Measurements from ENCODE around the gene COMMD1. TPM values are rescaled to one million over a fixed set of nuclear protein-coding genes. Genes with fewer than 3 reads are reported as not detected.

Gene COMMD1
- total and polyA plus RNA-seq, 2 experiments from 2014 or later = 54.9 to 83.7 TPM

DNA sequence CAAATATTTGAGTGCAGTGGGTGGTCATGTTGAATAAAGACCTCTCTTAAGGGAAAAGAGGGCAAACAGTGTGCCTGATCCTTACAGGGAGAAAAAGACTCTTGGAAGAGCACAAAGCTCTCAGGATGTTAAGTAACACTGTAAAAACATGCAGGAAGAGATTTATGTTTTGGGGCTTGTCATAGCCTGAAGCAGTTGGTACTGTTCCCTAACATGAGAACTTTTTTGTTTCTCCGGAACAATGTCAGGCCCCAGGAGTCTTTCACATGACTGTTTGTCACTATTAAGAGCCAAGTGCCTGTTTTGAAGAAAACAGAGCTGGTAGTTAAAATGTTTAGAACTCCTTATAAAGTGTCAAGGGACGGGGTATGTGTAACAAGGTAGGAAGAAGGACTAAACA lies 206.7 kb downstream of the COMMD1 start:
- no peak overlapping the region for H3K27ac ChIP-seq (ENCODE audit: low read depth)
- no peaks in the 10 kb centered on the region for H3K79me2 ChIP-seq (replicated peaks; ENCODE audit: insufficient read depth)
- no peak for TF ChIP-seq JUNB (IDR thresholded peaks at IDR 0.05; ENCODE audit: unreplicated experiment)
- Mint-ChIP-seq H3K9me3 (no peaks in the 10 kb centered on the region), H3K4me3 (no peak overlapping the region), H3K27ac (no peak overlapping the region; the same call in 1 of the 2 replicates), H3K27me3 (ENCODE audit: insufficient read depth, low read depth, poor library complexity) (no peaks in the 10 kb centered on the region), H3K4me1 (peaks cover 35% of the 10 kb centered on the region), H3K36me3 (ENCODE audit: low read depth) (no peaks in the 10 kb centered on the region)
- DNase-seq (ENCODE audit: low spot score) (peak; percentile 26), ATAC-seq (peak; percentile 52)
- H3K4me3 ChIP-seq = no peak overlapping the region
- no peaks in the 10 kb centered on the region for H3K36me3 ChIP-seq (ENCODE audit: insufficient read depth)
- H3F3A ChIP-seq (replicated peaks; ENCODE audit: low read depth) = no peaks in the 10 kb centered on the region
- H4K20me1 ChIP-seq (replicated peaks; ENCODE audit: insufficient read depth) = no peaks in the 10 kb centered on the region
- no peaks in the 10 kb centered on the region for H3K9me2 ChIP-seq (ENCODE audit: insufficient read depth)
- H3K27me3 ChIP-seq (ENCODE audit: insufficient read depth) = no peaks in the 10 kb centered on the region
- H3K4me1 ChIP-seq (ENCODE audit: insufficient read depth) = peaks cover 45% of the 10 kb centered on the region
- H3K4me2 ChIP-seq = peak overlapping the region; percentile 36; the same call in 1 of the 2 replicates
- no peak overlapping the region for H2AFZ ChIP-seq

- no peak overlapping the region for H3K4me2 ChIP-seq
- DNase-seq (ENCODE audit: low spot score) (peak; percentile 27), ATAC-seq (peak; percentile 43)
- H3K4me1 ChIP-seq (ENCODE audit: insufficient read depth) = peaks cover 48% of the 10 kb centered on the region
- H3K4me3 ChIP-seq = no peak overlapping the region
- Mint-ChIP-seq H3K27me3 (ENCODE audit: insufficient read depth, low read depth, poor library complexity) (no peaks in the 10 kb centered on the region), H3K4me1 (peaks cover 43% of the 10 kb centered on the region), H3K4me3 (no peak overlapping the region), H3K36me3 (ENCODE audit: low read depth) (peaks cover 3% of the 10 kb centered on the region; the same call in 1 of the 3 replicates), H3K27ac (0 out of 2 replicates have a peak overlapping the region, but pooled peaks have one; percentile 4), H3K9me3 (no peaks in the 10 kb centered on the region)
- H3K27me3 ChIP-seq (ENCODE audit: insufficient read depth) = no peaks in the 10 kb centered on the region
- H3K79me2 ChIP-seq (replicated peaks; ENCODE audit: insufficient read depth) = no peaks in the 10 kb centered on the region
- TF ChIP-seq ZNF114 (CRISPR knock-in tag; IDR thresholded peaks at IDR 0.05) (no peak), NANOG (IDR thresholded peaks at IDR 0.05; ENCODE audit: borderline replicate concordance) (no peak), EZH2phosphoT487 (IDR thresholded peaks at IDR 0.05; ENCODE audit: unreplicated experiment) (no peak), CREB1 (CRISPR knock-in tag; IDR thresholded peaks at IDR 0.05; ENCODE audit: low read depth) (no peak), EZH2 (IDR thresholded peaks at IDR 0.05; ENCODE audit: low read depth, unreplicated experiment) (no peak), POLR2AphosphoS5 (IDR thresholded peaks at IDR 0.05; ENCODE audit: low read depth) (no peak)
- TF ChIP-seq, protein P1, sequence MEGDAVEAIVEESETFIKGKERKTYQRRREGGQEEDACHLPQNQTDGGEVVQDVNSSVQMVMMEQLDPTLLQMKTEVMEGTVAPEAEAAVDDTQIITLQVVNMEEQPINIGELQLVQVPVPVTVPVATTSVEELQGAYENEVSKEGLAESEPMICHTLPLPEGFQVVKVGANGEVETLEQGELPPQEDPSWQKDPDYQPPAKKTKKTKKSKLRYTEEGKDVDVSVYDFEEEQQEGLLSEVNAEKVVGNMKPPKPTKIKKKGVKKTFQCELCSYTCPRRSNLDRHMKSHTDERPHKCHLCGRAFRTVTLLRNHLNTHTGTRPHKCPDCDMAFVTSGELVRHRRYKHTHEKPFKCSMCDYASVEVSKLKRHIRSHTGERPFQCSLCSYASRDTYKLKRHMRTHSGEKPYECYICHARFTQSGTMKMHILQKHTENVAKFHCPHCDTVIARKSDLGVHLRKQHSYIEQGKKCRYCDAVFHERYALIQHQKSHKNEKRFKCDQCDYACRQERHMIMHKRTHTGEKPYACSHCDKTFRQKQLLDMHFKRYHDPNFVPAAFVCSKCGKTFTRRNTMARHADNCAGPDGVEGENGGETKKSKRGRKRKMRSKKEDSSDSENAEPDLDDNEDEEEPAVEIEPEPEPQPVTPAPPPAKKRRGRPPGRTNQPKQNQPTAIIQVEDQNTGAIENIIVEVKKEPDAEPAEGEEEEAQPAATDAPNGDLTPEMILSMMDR (conservative IDR thresholded peaks at IDR 0.05; ENCODE audit: low read depth in 2 of 2) = no peak
- TF ChIP-seq, protein P2, sequence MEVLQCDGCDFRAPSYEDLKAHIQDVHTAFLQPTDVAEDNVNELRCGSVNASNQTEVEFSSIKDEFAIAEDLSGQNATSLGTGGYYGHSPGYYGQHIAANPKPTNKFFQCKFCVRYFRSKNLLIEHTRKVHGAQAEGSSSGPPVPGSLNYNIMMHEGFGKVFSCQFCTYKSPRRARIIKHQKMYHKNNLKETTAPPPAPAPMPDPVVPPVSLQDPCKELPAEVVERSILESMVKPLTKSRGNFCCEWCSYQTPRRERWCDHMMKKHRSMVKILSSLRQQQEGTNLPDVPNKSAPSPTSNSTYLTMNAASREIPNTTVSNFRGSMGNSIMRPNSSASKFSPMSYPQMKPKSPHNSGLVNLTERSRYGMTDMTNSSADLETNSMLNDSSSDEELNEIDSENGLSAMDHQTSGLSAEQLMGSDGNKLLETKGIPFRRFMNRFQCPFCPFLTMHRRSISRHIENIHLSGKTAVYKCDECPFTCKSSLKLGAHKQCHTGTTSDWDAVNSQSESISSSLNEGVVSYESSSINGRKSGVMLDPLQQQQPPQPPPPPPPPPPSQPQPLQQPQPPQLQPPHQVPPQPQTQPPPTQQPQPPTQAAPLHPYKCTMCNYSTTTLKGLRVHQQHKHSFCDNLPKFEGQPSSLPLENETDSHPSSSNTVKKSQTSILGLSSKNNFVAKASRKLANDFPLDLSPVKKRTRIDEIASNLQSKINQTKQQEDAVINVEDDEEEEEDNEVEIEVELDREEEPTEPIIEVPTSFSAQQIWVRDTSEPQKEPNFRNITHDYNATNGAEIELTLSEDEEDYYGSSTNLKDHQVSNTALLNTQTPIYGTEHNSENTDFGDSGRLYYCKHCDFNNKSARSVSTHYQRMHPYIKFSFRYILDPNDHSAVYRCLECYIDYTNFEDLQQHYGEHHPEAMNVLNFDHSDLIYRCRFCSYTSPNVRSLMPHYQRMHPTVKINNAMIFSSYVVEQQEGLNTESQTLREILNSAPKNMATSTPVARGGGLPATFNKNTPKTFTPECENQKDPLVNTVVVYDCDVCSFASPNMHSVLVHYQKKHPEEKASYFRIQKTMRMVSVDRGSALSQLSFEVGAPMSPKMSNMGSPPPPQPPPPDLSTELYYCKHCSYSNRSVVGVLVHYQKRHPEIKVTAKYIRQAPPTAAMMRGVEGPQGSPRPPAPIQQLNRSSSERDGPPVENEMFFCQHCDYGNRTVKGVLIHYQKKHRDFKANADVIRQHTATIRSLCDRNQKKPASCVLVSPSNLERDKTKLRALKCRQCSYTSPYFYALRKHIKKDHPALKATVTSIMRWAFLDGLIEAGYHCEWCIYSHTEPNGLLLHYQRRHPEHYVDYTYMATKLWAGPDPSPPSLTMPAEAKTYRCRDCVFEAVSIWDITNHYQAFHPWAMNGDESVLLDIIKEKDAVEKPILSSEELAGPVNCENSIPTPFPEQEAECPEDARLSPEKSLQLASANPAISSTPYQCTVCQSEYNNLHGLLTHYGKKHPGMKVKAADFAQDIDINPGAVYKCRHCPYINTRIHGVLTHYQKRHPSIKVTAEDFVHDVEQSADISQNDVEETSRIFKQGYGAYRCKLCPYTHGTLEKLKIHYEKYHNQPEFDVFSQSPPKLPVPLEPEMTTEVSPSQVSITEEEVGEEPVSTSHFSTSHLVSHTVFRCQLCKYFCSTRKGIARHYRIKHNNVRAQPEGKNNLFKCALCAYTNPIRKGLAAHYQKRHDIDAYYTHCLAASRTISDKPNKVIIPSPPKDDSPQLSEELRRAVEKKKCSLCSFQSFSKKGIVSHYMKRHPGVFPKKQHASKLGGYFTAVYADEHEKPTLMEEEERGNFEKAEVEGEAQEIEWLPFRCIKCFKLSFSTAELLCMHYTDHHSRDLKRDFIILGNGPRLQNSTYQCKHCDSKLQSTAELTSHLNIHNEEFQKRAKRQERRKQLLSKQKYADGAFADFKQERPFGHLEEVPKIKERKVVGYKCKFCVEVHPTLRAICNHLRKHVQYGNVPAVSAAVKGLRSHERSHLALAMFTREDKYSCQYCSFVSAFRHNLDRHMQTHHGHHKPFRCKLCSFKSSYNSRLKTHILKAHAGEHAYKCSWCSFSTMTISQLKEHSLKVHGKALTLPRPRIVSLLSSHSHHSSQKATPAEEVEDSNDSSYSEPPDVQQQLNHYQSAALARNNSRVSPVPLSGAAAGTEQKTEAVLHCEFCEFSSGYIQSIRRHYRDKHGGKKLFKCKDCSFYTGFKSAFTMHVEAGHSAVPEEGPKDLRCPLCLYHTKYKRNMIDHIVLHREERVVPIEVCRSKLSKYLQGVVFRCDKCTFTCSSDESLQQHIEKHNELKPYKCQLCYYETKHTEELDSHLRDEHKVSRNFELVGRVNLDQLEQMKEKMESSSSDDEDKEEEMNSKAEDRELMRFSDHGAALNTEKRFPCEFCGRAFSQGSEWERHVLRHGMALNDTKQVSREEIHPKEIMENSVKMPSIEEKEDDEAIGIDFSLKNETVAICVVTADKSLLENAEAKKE (CRISPR knock-in tag; IDR thresholded peaks at IDR 0.05) = no peak
- no peaks in the 10 kb centered on the region for H3F3A ChIP-seq (replicated peaks; ENCODE audit: low read depth)
- H4K20me1 ChIP-seq (replicated peaks; ENCODE audit: insufficient read depth) = no peaks in the 10 kb centered on the region
- H3K27ac ChIP-seq (ENCODE audit: low read depth) = no peak overlapping the region
- H3K36me3 ChIP-seq (ENCODE audit: insufficient read depth) = no peaks in the 10 kb centered on the region
- no peaks in the 10 kb centered on the region for H3K9me2 ChIP-seq (ENCODE audit: insufficient read depth)
- H2AFZ ChIP-seq = no peak overlapping the region
Measured at GRCh38 chr2:62114564-62114963, 209.1 kb downstream of the COMMD1 start.

Measured in GM23338 (cell line).